NCI-H2227 treated with DMSO at 0.1 percent for 48 hours (cell line): ENCODE measurements around the gene SETD3.
"Not testable (repeated sequence)": the region's sequence is repeated elsewhere in the genome, so short reads cannot be mapped to it uniquely, and the experiment has no call there.

Experiments used
- DNase-seq: peaks from one replicate; lab custom pipeline; 2025; lab: John Stamatoyannopoulos, UW

Gene SETD3

GRCh38 chr14:99359906-99360305, 120.8 kb downstream of the SETD3 start:
- no peak for DNase-seq

GRCh38 chr14:99357916-99358390, 122.7 kb downstream of the SETD3 start:
- no peak for DNase-seq

DNA sequence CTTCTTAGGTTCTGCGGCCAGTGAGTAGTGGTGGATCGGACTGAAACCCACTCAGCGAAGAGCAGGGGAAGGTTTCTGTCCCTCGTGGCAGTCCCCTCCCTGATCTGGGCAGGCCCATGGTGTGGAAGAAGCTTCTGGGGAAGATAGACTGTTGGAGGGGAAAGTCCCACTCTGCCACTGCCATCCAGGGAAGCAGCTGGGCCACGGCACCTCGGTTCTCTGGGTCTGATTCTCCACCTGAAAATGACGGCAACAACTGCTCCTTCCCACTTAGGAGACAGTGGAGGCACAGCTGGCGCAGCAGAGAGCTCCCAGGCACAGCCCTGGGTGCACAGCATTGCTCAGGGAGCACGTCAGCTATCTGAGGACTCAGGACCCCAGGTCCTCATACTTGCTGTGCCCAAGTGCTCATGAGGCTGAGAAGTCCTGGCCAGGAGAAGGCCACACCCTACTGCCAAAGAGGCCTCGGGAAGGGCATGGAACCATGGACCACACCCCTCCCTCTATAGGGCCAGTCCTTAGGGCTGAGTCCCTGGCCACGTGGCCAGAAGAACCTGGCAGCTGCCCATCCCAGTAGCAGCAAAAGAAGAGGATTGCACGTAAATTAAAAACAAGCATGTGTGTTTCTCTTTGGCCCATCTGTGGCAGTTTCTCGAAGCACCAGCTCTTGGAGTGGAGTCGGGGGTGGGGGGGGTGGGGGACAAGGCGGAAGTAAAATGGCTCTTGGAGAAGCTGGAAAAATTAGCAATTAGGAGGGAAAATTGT, 123.3 kb downstream of the SETD3 start:
- no peak for DNase-seq

- DNase-seq = no peak
These were observed 124.5 kb downstream of the SETD3 start for GRCh38 chr14:99356031-99356608.

- no peak for DNase-seq
These were observed 126.3 kb downstream of the SETD3 start for GRCh38 chr14:99354166-99354875.

- no peak for DNase-seq
These were observed 127.9 kb downstream of the SETD3 start for GRCh38 chr14:99352688-99353280.

- no peak for DNase-seq
These were observed 129.3 kb downstream of the SETD3 start for GRCh38 chr14:99351166-99352007.

- DNase-seq = no peak
These were observed 129.9 kb downstream of the SETD3 start for GRCh38 chr14:99350751-99351150.

DNA sequence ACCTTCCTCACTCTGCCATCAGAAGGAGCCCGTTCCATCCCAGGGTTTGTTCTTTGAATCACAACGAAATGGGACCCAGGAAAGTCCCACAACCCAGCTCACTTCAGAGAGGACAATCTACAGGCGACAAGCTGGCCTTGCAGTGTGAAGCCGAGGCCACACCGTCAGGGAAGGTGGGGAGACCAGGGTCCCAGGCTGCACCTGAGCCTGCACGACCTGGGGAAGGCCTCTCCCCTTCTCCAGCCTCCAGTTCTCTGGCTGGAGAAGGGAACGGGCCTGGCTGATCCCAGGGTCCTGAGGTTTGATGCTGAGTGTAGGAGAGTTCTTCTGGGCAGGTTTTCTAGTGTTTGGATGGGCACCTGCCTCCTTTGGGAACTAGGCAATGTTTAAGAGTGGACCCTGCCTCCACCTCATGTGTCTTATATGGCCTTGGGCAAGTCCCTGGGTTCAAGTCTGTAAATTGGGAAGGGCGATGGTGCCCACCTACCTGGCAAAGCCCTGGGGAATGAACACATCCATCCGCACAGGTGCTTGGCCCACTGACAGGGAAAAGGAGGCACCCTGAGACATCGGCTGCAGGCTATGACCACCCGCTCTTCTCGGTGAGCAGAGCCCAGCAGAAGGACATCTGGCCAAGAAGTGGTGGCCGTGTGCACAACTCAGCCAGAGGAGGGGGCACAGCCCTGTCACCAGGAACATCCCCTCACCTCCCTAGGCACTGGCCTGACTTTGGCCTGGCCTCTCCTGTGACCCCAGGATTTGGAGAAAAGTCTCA, 130.8 kb downstream of the SETD3 start:
- no peak for DNase-seq

- DNase-seq = no peak
These were observed 131.6 kb downstream of the SETD3 start for GRCh38 chr14:99348816-99349614.

DNA sequence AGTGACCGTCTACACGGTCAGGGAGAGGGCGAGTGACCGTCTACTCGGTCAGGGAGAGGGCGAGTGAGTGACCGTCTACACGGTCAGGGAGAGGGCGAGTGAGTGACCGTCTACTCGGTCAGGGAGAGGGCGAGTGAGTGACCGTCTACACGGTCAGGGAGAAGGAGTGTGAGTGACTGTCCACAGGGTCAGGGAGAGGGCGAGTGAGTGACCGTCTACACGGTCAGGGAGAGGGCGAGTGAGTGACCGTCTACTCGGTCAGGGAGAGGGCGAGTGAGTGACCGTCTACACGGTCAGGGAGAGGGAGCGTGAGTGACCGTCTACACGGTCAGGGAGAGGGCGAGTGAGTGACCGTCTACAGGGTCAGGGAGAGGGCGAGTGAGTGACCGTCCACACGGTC, 132.4 kb downstream of the SETD3 start:
- not testable (repeated sequence) for DNase-seq
